ENCODE measurements around the gene HNF4A.

Gene HNF4A

GRCh38 chr20:44478206-44478605 lies 122.7 kb downstream of the HNF4A start:
- no peak overlapping the region for H3K27ac Mint-ChIP-seq
- H3K27me3 Mint-ChIP-seq: no peaks in the 10 kb centered on the region

GRCh38 chr20:44479643-44480042 lies 124.1 kb downstream of the HNF4A start:
- H3K9me3 Mint-ChIP-seq: no peaks in the 10 kb centered on the region
- H3K27ac Mint-ChIP-seq: no peak overlapping the region
- H3K4me3 Mint-ChIP-seq: no peak overlapping the region
- peaks cover 18% of the 10 kb centered on the region for H3K4me1 Mint-ChIP-seq
- no peaks in the 10 kb centered on the region for H3K27me3 Mint-ChIP-seq
- ATAC-seq (no peak), DNase-seq (no peak)
- H3K36me3 Mint-ChIP-seq (ENCODE audit: low read depth): peaks cover 14% of the 10 kb centered on the region

More at GRCh38 chr20:44478206-44478605, 122.7 kb downstream of the HNF4A start:
- peaks cover 11% of the 10 kb centered on the region for H3K36me3 Mint-ChIP-seq (ENCODE audit: low read depth)
- ATAC-seq: no peak
- H3K9me3 Mint-ChIP-seq: no peaks in the 10 kb centered on the region
- DNase-seq: no peak
- peaks cover 18% of the 10 kb centered on the region for H3K4me1 Mint-ChIP-seq
- no peak overlapping the region for H3K4me3 Mint-ChIP-seq

DNA sequence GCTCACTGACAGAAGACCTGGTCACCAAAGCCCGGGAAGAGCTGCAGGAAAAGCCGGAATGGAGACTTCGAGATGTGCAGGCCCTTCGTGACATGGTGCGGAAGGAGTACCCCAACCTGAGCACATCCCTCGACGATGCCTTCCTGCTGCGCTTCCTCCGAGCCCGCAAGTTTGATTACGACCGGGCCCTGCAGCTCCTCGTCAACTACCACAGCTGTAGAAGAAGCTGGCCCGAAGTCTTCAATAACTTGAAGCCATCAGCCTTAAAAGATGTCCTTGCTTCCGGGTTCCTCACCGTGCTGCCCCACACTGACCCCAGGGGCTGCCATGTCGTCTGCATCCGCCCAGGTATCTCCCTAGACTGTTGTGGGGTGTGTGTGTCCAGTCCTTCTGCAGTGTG lies 124.6 kb downstream of the HNF4A start:
- Mint-ChIP-seq H3K4me1 (peaks cover 17% of the 10 kb centered on the region), H3K36me3 (ENCODE audit: low read depth) (peaks cover 16% of the 10 kb centered on the region), H3K27ac (no peak overlapping the region), H3K27me3 (no peaks in the 10 kb centered on the region), H3K9me3 (no peaks in the 10 kb centered on the region), H3K4me3 (no peak overlapping the region)
- DNase-seq (no peak), ATAC-seq (no peak)

DNA sequence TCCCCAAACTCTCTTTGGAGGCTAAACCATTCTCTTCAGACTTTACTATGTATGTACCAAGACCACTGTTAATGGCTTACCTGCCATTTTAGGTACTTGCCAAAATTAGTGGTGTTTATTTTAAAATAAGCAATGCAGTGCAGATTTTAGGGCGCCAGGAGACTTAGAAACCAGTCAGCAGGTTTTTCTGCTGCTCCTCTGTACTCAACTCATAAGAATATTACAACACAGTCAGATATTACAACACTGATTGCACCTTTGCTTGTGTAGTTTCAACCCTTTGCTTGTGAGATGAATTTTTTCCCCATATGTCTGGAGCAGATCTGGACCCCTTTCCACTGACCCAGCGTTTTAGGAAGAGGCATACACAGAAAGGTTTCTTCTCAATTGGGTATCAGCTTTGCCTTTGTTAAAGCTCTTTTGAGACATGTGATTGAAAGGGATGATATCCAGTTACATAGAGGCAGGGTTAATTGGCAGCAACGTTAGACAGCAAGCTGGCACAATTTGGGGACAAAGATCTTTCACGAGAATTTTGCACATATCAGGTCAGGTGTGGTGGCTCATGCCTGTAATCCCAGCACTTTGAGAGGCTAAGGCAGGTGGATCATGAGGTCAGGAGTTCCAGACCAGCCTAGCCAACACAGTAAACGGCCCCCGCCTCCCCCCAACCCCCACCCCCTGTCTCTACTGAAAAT lies 126.4 kb downstream of the HNF4A start:
- peaks cover 7% of the 10 kb centered on the region for H3K4me1 Mint-ChIP-seq
- peaks cover 26% of the 10 kb centered on the region for H3K36me3 Mint-ChIP-seq (ENCODE audit: low read depth)
- ATAC-seq: no peak
- no peak overlapping the region for H3K27ac Mint-ChIP-seq
- no peaks in the 10 kb centered on the region for H3K9me3 Mint-ChIP-seq
- no peaks in the 10 kb centered on the region for H3K27me3 Mint-ChIP-seq
- no peak overlapping the region for H3K4me3 Mint-ChIP-seq
- no peak for DNase-seq

DNA sequence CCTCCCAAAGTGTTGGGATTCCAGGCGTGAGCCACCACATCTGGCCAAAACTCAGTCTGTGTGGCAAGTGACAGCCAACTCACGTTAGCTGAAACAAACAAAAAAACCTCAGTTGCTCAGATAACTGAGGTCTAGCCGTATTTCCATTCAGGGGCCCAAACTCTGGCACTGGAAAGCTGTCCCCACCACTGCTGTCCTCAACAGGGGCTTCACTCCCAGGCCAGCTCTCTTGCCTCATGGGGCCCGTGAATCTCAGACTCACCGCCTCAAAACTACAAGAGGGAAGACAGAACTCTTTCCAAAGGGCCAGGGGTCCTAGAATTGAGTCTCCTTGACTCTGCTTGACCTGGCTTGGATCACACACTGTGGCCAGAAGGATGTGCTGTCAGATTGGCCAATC lies 127.6 kb downstream of the HNF4A start:
- Mint-ChIP-seq H3K36me3 (ENCODE audit: low read depth) (peaks cover 26% of the 10 kb centered on the region), H3K9me3 (no peaks in the 10 kb centered on the region), H3K4me1 (peaks cover 3% of the 10 kb centered on the region), H3K4me3 (no peak overlapping the region), H3K27me3 (no peaks in the 10 kb centered on the region), H3K27ac (no peak overlapping the region)
- ATAC-seq: no peak
- no peak for DNase-seq
